ENCODE data around the gene IL13RA1.
"Not testable (repeated sequence)": the region's sequence is repeated elsewhere in the genome, so short reads cannot be mapped to it uniquely, and the experiment has no call there.

IL13RA1 gene

DNA sequence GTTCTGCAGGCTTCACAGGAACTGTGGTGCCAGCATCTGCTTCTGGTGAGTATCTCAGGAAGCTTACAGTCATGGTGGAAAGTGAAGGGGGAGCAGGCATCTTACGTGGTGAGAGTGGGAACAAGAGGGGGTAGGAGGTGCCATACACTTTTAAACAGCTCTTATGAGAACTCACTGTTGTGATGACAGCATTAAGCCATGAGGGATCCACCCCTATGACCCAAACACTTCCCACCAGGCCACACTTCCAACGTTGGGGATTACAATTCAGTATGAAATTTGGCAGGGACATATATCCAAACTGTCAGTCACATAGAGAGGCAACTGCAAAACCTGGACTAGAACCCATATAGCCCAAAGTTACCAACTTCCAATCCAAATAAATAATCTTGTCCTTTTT, 53.1 kb downstream of the IL13RA1 start:
- DNase-seq (no peak), ATAC-seq (no peak)

GRCh38 chrX:118780911-118781310, 53.5 kb downstream of the IL13RA1 start:
- ATAC-seq = no peak

GRCh38 chrX:118795528-118796280, 68.3 kb downstream of the IL13RA1 start:
- ATAC-seq (no peak), DNase-seq (no peak)

More at GRCh38 chrX:118780911-118781310, 53.5 kb downstream of the IL13RA1 start:
- DNase-seq = no peak

- no peak for ATAC-seq
- DNase-seq = no peak
These were observed 75.5 kb downstream of the IL13RA1 start for GRCh38 chrX:118802857-118803256.

GRCh38 chrX:118807151-118808017, 80.0 kb downstream of the IL13RA1 start:
- ATAC-seq (no peak), DNase-seq (peak; percentile 25)

- not testable (repeated sequence) for ATAC-seq, DNase-seq
These were observed 89.9 kb downstream of the IL13RA1 start for GRCh38 chrX:118817257-118817656.

DNA sequence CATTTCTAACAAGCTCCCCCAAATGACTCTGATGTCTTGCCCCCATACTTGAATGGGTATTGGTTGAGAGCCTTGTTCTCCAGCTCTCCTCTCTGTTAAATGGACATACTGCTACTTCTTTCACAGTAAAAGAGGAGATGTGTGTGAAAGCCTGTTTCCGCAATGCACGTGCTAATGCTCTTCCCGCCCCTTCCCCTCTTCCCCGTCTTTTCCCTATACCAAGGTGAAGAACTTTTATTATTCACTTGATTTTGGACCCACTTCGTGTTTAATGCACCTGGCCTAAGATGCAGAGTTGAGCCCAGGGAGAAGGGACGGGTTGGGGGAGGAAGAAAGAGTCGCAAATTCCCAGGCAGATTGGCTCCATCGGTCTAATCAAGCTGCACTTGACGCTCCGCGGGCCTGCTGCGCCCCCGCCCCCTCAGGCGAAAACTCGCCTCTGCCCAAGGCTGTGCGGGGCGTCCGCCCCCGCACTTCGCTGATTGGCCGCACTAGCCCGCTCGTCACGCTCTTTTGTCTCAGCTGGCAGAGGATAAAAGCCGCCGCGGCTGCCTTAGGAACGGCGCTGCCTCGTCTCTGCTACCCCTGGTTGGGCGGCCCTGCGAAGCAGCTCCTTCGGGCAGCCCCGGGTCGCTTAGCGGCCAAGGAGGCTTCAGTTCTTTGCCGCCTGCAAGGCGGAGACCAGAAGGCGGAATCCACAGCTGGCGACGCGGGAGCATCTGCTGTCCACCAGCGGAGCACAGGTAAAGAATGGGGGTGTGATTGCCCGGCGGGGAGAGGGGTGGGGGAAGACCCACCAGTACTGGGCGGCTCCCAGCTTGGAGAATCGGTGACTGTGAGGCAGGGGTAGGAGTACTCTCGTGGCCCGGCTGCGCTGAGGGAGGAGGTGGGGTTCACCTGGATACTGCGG, 96.1 kb downstream of the IL13RA1 start, which contains the start of gene ZCCHC12:
Gene ZCCHC12, plus strand, starts transcription at position 562 of the 910 bp plus-strand sequence. CDS start 1,421 bp downstream, outside the sequence.
- ATAC-seq = peak; percentile 63
- peak; percentile 33 for DNase-seq

DNA sequence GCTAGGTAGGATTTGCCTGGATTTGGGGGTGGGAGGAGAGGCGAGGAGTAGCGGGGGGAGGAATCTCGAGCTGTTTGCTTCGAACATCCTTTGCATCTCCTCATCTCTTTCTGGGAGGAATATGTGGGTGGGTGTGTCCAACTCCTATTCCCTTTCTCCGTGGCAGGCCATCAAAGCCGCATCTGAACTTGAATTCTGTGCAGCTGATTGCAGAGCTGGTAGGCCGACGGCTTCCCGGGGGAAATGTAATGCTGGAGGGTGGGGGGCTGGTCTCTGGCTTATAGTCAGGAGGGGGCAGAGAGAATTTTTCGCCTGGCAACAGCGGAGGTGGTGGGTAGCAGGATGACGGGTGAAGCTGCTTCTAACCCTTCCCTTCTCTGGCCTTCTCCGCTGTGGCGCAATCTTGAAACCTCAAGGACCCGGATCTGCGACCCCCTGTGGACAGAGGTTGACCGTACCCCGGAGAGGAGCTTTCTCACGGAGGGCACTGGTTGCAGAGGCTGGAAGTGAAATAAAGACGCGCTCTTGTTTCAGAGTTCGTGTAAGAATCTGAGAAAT, 96.8 kb downstream of the IL13RA1 start:
- ATAC-seq (no peak), DNase-seq (no peak)

- no peak for DNase-seq
- ATAC-seq = no peak
These were observed 97.8 kb downstream of the IL13RA1 start for GRCh38 chrX:118825227-118825626.

- ATAC-seq (peak; percentile 78), DNase-seq (peak; percentile 83)
These were observed 112.0 kb downstream of the IL13RA1 start for GRCh38 chrX:118839334-118839958.
